GM21515 (cell line): Measurements from ENCODE around the gene CDK7.

Experiments
- ATAC-seq: cut with Tn5 transposase; IDR thresholded peaks from one replicate; pipeline ENCODE4 v1.9.1; 2021; ENCODE audit not compliant: unreplicated experiment

Gene CDK7

GRCh38 chr5:69288688-69289087 is 54.0 kb downstream of the CDK7 start:
- ATAC-seq: no peak

GRCh38 chr5:69292306-69292705 is 57.6 kb downstream of the CDK7 start:
- ATAC-seq: no peak

GRCh38 chr5:69293882-69294281 is 59.2 kb downstream of the CDK7 start:
- no peak for ATAC-seq

GRCh38 chr5:69295088-69295754 is 60.5 kb downstream of the CDK7 start:
- ATAC-seq: no peak

GRCh38 chr5:69299625-69300024 is 64.9 kb downstream of the CDK7 start:
- ATAC-seq: no peak

GRCh38 chr5:69300537-69301203 is 66.0 kb downstream of the CDK7 start:
- no peak for ATAC-seq

- no peak for ATAC-seq
Measured at GRCh38 chr5:69305512-69305911, 70.8 kb downstream of the CDK7 start.

GRCh38 chr5:69308046-69308553 is 73.4 kb downstream of the CDK7 start:
- ATAC-seq: no peak

- ATAC-seq: no peak
Measured at GRCh38 chr5:69309380-69309779, 74.7 kb downstream of the CDK7 start.

GRCh38 chr5:69312459-69313160 is 77.9 kb downstream of the CDK7 start:
- ATAC-seq: no peak

GRCh38 chr5:69313428-69313827 is 78.7 kb downstream of the CDK7 start:
- no peak for ATAC-seq

- no peak for ATAC-seq
Measured at GRCh38 chr5:69315972-69316371, 81.3 kb downstream of the CDK7 start.

GRCh38 chr5:69317391-69317790 is 82.7 kb downstream of the CDK7 start:
- no peak for ATAC-seq

- no peak for ATAC-seq
Measured at GRCh38 chr5:69326365-69326764, 91.7 kb downstream of the CDK7 start.
